ENCODE measurements around the gene BCR.
A peak's percentile ranks its signal among the peaks of the same experiment; 100 is the strongest.

BCR gene

DNA sequence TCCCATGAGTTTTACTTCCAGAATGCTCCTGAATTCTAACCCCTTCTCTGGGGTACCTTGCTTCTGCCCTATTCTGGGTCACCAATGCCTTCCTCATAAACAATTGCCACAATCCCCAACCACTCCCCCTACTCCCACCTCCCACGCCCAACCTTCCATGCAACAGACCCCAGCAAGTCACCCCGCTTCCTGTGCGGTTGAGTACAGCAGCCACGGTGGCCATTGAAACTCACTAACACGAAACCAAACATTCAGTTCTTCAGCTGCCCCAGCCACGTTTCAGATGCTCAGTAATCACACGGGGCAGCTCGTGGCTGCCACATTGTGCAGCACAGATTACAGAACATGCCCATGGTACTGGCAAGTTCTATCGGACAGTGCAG, 3.7 kb upstream of the BCR start:
- DNase-seq (ENCODE audit: low read depth): no peak

DNA sequence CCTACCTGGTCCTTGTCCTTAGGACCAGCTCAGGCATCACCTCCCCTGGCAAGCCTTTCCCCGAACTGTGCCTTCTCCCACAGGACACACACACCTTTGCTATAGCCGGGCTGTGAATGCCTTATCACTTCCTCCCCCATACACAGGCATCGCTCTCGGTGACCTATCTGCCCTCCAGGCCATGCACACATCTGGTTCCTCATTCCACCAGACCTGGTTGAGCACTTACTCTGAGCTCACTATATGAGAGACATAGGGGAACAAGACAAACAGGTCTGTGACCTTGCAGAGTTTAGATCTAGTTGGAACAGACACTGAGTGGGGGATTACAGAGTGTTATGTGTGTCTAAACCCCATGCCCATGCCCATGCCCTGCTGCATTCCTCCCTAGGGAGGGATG, 3.1 kb upstream of the BCR start:
- no peak for DNase-seq (ENCODE audit: low read depth)

DNA sequence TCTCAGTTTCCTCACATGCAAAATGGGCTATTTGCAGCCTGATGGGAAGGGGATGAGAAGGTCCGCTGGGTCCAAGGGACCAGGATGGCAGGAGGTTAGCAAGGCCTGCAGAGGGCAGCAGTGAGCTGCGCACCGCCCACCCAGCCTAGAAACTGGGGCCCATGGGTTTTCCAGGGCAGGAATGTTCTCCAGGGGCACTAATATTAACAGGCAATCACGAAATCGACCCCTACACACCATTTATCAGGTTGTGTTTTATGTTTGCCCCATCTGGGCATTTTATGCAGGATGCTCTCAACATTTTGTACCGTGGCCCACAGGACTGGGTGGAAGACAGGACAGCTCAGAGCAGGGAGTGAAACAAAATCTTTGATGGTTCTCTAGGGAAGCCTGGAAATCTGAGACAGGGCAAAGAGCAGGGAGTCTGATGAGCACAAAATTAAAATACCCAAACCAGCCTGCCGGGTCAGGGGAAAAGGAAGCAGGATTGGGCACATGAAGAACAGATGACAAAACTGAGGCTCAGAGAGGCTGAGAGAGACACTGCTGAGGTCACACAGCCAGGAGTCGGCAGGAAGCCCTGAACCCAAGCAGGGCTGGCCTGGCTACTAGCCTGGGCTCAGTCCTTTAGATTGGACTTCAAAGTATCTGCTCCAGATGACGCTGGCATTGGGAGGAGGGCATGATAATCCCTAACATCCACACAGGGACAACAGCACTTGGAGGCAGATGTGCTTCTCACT, 1.6 kb upstream of the BCR start:
- DNase-seq (ENCODE audit: low read depth): peak; percentile 25

DNA sequence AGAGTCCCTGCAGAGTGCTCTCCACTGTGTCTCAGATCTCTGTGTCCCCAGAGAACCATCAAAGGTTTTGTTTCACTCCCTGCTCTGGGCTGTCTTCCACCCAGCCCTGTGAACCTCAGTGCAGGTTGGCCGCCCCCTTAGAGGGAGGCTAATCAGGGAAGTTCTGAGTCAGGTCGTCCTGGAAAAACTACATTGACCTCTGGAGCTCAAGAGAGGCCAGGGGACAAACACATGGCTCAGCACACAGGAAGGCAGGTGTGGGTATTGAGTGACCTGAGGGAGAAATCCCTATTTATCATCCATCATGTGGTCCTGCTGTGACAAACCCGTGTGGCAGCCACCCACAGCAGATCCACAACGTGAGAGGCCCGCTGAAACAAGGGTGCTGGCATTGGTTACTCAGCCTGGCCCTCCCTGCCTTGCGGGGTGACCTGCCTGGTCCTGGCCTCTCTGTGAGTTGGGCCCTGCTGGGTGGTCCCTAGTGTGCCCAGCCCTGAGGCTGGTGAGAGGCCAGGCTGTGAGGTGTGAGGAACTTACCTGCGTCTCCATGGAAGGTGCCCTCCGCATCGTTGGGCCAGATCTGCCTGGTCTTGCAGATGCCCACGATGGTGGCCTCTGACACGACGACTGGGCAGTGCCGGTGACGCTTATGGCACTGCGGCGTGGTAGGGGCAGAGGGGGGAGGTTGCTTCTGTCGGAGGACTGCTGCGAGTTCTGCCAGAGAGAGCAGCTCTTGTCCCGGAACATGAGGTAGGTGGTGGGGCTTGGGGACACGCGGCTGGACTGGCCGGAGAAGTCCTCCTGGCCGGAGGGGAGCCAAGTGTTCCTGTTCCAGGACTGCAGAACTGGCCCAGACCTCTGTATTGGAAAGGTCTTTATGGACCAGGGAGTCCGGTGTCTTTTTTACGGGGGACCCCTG, 669 bp upstream of the BCR start:
- no peak for DNase-seq (ENCODE audit: low read depth)

DNA sequence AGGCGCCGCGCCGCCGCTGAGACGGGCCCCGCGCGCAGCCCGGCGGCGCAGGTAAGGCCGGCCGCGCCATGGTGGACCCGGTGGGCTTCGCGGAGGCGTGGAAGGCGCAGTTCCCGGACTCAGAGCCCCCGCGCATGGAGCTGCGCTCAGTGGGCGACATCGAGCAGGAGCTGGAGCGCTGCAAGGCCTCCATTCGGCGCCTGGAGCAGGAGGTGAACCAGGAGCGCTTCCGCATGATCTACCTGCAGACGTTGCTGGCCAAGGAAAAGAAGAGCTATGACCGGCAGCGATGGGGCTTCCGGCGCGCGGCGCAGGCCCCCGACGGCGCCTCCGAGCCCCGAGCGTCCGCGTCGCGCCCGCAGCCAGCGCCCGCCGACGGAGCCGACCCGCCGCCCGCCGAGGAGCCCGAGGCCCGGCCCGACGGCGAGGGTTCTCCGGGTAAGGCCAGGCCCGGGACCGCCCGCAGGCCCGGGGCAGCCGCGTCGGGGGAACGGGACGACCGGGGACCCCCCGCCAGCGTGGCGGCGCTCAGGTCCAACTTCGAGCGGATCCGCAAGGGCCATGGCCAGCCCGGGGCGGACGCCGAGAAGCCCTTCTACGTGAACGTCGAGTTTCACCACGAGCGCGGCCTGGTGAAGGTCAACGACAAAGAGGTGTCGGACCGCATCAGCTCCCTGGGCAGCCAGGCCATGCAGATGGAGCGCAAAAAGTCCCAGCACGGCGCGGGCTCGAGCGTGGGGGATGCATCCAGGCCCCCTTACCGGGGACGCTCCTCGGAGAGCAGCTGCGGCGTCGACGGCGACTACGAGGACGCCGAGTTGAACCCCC, 798 bp downstream of the BCR start:
- DNase-seq (ENCODE audit: low read depth): no peak

DNA sequence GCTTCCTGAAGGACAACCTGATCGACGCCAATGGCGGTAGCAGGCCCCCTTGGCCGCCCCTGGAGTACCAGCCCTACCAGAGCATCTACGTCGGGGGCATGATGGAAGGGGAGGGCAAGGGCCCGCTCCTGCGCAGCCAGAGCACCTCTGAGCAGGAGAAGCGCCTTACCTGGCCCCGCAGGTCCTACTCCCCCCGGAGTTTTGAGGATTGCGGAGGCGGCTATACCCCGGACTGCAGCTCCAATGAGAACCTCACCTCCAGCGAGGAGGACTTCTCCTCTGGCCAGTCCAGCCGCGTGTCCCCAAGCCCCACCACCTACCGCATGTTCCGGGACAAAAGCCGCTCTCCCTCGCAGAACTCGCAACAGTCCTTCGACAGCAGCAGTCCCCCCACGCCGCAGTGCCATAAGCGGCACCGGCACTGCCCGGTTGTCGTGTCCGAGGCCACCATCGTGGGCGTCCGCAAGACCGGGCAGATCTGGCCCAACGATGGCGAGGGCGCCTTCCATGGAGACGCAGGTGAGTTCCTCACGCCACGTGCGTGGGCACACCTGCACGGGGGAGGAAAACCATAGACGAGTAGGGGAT, 1.5 kb downstream of the BCR start:
- DNase-seq (ENCODE audit: low read depth): no peak

DNA sequence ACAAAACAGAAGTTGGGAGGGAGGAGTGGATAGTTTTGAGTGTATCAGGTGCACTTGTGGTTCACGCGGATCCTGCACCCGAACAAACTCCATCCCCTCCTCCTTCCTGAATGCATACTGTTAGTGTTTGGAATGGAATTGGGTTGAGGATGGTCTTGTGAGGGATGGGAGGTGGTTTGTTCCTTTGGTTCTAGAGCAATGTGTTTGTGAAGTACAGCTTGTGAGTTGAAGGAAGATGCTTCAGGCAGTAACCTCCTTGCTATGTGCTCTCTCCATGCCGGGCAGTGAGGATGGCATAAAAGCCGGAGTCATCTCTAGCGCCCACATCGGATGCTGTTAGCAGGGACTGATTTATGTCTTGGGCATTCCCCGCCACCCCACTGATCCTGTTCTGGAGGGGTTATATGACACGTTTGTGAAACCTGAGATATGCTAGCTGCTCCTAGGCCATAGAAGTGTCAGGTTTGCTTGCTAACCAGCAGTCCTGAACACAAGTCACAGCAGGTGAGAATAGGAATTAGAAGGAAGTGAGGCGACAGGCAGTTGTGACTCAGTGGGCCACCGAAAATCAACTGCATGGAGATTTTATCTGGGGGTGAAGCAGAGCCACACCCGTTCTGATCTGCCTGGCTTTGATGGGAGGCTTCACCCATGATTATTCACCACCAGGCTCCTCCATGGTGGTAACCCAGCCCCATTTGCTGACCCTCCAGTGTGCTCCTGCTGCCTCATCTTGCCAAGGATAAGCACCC, 2.2 kb downstream of the BCR start:
- peak; percentile 18 for DNase-seq (ENCODE audit: low read depth)

DNA sequence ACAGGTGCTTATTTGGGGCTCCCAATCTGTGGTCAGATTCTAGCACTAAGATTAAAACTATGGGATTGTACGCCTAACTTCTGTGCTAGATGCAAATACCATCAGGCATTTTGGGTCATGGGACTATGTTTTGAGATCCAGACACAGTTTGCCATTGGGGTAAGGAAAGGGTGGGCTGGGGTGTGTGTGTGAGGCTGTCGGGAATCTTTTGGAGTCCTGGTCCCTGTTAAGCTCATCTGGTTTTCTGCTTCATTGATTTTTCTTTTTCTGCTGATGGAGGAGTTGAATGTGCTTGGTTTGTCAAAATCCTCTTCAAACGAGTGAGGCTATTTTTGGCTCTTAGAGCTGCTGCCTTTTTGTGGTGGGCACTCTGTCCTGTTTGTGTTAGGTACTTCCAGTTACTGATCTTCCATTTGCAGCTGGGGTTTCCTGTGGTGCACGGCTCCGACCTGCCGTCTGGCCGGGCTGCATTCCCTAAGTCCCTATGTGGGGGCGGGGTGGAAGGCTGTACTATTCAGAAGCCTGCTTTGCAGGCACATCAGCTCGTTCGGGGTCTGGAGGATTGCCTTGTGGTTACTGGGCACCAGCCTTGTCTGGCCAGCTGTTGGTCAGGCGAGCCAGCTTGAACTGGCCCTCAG, 2.9 kb downstream of the BCR start:
- DNase-seq (ENCODE audit: low read depth): peak; percentile 52

DNA sequence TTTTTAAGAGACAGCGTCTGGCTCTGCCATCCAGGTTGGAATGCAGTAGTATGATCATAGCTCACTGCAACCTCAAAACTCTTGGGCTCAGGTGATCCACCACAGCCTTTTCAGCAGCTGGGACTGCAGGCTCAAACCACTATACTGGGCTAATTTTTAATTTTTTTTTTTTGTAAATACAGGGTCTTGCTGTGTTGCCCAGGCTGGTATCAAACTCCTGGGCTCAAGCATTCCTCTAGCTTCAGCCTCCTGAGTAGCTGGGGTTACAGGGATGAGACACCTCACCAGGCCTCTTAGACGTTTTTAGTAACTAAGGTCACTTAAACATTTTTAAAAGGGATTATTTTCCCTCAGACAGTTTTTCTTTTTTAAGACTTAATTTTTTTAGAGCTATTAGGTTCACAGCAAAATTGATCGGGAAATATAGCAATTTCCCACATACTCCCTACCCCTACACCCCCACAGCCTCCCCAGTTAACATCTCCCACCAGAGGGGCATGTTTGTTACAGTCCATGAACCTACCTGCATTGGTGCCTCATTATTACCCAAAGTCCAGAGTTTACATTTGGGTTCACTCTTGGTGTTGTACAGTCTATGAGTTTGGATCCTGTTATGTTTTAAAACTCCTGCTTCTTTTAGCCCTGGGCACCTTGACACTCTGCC, 3.9 kb downstream of the BCR start:
- no peak for DNase-seq (ENCODE audit: low read depth)

DNA sequence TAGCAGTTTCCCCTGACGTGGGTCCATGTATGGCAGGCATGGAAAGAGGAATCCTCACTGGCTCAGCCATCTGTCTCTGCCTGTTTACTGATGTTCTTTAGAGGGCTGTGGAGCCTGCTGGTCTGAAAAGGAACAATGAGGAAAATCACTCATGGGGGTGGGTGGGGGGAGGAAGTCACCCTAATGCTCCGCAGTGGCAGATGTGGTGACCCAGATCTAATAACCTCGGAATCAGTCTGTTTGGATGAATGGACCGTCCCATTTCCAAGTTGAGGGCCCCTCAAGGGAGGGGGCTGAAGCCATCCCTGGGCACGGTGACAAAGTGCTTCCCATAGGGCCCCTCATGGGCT, 4.4 kb downstream of the BCR start:
- no peak for DNase-seq (ENCODE audit: low read depth)

DNA sequence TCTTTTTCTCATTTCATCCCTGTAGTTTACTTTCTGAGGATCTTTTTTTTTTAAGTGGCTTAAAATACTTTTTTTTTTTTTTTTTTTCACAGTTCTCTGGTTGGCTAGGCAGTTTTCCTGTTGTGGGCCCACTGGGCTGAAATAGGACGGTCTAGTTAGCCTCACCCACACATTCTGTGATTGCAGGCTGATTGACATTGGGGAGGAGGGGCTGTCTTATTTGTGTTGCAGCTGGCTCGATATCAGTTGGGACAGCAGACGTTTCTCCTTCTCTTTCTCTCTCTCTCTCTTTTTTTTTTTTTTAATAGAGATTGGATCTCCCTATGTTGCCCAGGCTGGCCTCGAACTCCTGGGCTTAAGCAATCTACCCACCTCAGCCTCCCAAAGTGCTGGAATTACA, 6.9 kb downstream of the BCR start:
- no peak for DNase-seq (ENCODE audit: low read depth)

DNA sequence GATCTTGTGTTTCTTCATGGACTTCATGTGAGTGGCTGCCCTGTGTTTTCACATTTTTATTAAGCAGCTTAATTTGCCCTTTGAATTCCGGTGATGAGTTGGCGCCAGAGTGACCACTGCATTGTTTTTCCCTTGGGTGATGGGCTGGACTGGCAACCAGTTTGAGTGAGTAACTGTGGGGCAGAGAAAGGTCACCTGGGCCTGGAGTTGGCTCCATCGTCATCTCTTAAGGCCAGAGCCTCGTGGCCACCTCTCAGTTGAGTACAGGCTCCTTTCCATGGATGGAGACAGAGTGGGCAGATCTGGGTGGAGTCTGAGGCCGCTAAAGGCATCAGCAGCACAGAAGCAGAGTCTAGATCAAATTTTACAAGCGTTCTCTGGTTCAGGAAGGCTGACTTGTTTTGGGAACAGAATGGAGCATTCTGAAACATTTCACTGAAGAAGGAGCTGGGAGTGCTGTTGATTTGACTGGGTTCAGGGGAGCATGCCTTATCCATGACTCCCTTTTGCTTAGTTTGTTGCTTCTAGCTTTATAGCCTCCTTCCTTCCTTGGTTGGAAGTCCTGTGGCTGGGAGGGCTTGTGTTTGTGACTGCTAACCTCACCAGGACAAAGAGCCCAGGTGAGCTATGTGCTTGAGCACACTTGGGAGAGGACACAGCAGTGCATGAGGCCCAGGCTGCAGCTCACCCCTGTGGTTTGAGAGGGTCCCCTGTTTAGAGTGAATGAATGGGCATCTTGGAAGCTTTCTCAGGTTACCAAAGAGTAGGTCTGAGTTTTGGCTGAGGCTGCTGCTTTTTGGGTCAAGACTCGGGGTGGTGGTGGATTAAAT, 7.8 kb downstream of the BCR start:
- no peak for DNase-seq (ENCODE audit: low read depth)

DNA sequence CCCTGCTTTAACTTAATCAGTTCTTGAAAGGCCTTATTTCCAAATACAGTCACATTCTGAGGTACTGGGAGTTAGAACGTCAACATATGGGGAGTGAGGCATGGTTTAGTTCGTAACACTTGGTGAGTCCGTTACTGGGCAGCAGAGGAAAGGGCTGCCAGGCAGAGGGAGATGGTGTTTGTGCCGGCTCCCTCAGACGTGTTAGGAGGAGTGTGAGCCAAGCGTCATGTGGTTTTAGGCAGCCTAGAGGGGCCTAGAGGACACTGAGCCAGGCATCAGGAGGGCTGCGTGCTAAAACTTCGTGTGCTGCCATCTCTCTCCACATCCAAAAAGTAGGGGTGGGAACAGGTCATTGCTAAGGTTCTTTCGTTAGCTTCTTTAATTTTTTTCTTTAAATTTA, 10.2 kb downstream of the BCR start:
- DNase-seq (ENCODE audit: low read depth): no peak

DNA sequence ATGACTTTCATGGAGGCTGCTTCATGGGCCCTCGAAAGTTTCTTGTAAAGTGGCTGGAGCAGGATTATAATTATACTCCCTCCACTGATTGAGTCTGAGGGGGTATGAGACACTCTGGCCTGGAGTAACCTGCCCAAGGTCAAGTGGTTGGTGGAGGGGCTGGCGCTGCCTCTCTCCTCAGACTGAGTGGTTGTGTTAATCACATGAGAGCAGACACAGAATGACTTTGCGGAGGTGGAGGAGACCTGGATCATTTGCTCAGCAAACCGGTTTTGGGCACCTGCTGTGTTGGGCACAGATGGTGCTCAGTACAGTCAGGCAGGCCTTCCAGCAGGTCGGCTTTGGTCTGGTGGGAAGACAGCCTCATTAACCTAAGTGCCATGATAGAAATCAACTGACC, 11.8 kb downstream of the BCR start:
- DNase-seq (ENCODE audit: low read depth): no peak

DNA sequence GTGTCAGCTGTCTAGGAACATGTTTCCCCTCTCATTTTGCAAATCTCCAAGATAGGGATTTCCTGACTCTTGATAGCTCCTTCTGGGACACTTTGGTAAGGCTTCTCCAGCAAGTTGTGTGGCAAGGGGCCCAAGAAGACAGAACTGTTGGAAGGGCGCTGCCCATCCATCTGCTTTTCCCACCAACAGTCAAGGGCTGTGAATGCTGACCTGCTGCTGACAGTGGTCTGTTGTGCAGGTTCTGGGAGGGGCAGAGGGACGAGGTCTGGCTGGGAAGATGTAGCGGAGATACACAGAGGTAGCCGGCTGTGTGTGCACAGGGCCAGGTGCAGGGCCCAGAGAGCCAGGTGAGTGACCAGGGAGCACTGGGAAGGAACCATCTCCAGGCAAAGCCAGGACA, 12.2 kb downstream of the BCR start:
- no peak for DNase-seq (ENCODE audit: low read depth)

DNA sequence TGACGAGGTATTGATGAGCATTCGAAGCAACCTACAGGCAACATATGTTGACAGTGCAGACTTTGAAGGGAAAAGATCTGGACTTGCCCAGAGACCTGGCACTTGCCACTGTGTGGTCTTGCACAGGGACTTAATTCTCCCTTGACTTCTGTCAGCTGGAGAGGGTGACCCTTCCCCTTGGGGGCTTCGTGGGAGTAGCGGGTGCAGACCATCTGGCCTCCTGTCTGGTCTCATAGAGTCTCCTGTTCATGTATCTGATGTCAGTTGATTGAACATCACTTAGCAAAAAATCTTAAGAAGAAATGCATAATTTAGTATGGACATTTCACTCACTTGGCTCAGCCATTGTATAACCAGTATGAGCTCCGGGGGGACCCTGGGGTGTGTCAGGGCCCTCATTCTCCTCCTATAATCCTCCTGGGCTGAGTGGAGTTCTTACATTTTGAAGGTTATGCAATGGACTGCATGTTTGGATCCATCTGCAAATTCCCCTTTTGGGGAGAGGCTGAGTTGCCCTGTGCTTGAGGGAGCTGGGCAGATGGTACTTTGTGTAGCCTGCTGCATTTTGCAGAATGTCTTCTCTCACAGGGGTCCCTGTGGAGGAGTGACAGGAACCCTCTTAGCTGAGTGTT, 13.0 kb downstream of the BCR start:
- DNase-seq (ENCODE audit: low read depth): no peak

DNA sequence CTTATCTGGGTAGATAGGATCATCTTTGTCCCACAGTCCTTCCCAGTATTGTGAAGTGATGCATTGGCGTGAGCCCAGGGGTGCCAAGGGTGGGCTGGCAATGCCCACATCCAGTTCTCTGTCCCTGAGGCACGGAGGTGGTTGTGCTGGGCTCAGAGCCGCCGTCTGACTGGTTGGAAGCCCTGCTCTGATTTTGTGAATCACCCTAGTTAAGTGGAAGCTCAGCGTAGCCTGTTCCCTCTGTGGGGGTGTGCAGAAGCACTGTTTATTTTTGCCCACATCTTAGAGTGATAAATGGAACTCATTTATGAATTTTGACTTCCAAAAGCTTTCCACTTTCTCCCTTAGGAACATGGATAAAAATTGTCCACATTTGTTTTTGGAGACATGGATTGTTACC, 13.6 kb downstream of the BCR start:
- no peak for DNase-seq (ENCODE audit: low read depth)

DNA sequence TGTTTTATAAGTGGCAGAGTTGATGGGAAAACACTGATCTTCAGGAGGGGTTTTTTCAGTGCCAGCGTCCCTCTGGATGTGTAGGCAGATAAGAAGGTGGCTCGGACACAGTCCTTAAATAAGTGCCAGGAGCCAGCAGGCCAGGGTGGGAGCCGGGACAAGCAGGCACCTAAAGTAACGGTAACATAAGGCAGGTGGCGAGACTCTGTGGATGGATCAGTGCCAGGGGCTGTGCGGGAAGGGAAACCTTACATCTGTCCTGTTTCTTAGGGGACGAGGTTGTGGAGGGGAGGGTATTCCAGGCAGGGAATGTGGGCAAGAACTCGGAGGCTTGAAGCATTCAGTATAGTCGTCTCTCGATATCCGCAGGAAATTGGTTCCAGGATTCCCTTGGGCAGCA, 15.9 kb downstream of the BCR start:
- DNase-seq (ENCODE audit: low read depth): no peak

DNA sequence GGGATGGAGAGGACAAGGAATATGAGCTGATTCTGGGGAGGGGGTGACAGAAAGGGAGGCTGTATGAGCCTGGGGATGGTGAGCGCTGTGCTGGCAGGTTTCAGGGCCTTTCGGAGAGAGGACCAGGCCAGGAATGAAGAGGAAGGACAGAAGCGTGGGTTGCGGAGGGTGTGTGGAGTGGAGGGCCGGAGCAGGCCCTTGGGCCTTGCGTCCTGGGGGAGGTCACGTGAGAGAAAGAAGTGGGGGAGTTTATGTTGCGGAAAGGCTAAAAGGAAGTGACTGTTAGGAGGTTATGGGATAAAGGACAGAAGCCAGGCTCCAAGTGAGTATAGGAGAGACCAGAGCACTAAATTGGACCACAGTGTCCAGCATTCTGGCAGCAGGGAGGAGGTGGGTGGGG, 17.5 kb downstream of the BCR start:
- DNase-seq (ENCODE audit: low read depth): no peak

All from fibroblast of gingiva (primary cell).